Panc1 (cell line): Measurements from ENCODE around the gene RFX1. TPM values are rescaled to one million over a fixed set of nuclear protein-coding genes. Genes with fewer than 3 reads are reported as not detected.
A peak's percentile ranks its signal among the peaks of the same experiment; 100 is the strongest.

Experiments used
- ATAC-seq: fragments of 200-7000 bp; cut with Tn5 transposase; 2 replicates; pipeline ENCODE4 v1.9.1; 2020; ENCODE audit warnings: mild to moderate bottlenecking, moderate library complexity
- BruUV-seq: library from RNA; stranded (reverse); fragments of 400-500 nt; replicated peaks from 2 replicates; lab custom pipeline; 2021; lab: Mats Ljungman, UMichigan
- CTCF ChIA-PET: fragments of 300-600 bp; sonication (Branson Sonifier 250); formaldehyde crosslinking; loops from one replicate; lab custom pipeline; 2022; ENCODE audit warnings: antibody characterized with exemption; lab: Charles Lee
- POLR2A ChIA-PET: fragments of 300-600 bp; sonication (Branson Sonifier 250); formaldehyde crosslinking; loops from one replicate; lab custom pipeline; 2022; ENCODE audit warnings: antibody characterized with exemption; lab: Charles Lee
- DNase-seq: peaks from one replicate; pipeline ENCODE4 v3.0.0-alpha.2; 2010; ENCODE audit warnings: low read depth, low spot score
- H3K27ac ChIP-seq: 2 replicates; pipeline ENCODE4 v1.5.1; 2011; ENCODE audit warnings: mild to moderate bottlenecking, low read length, inconsistent platforms
- H3K27me3 ChIP-seq: fragments of 200-500 bp; sonication (Bioruptor generic); 2 replicates; pipeline ENCODE4 v1.6.0; 2014; ENCODE audit warnings: low read length, inconsistent platforms; ENCODE audit not compliant: control insufficient read depth, insufficient read depth
- H3K36me3 ChIP-seq: fragments of 200-500 bp; sonication (Bioruptor generic); 2 replicates; pipeline ENCODE4 v1.5.1; 2014; ENCODE audit warnings: inconsistent platforms, mild to moderate bottlenecking, low read length, moderate library complexity; ENCODE audit not compliant: control insufficient read depth, insufficient read depth
- H3K4me1 ChIP-seq: 2 replicates; pipeline ENCODE4 v1.5.1; 2011; ENCODE audit warnings: inconsistent platforms, mild to moderate bottlenecking, low read length, moderate library complexity; ENCODE audit not compliant: control insufficient read depth, insufficient read depth
- H3K4me3 ChIP-seq, 2 experiments: 2 replicates each; pipeline ENCODE4 v1.5.1; 2011 to 2012; ENCODE audit warnings: low read depth in 2 of 2, low read length in 2 of 2, mild to moderate bottlenecking in 2 of 2, inconsistent platforms in 1 of 2, moderate library complexity in 1 of 2
- H3K9me3 ChIP-seq: fragments of 200-500 bp; sonication (Bioruptor generic); 2 replicates; pipeline ENCODE4 v1.5.1; 2014; ENCODE audit warnings: low read depth, mild to moderate bottlenecking, inconsistent platforms, low read length, moderate library complexity; ENCODE audit not compliant: control insufficient read depth, insufficient read depth
- CTCF ChIP-seq: fragments of 450-650 bp; IDR thresholded peaks from 2 replicates; pipeline ENCODE4 v1.5.1; 2017; ENCODE audit warnings: mild to moderate bottlenecking
- POLR2AphosphoS5 ChIP-seq: IDR thresholded peaks from 2 replicates; pipeline ENCODE4 v1.6.1; 2012; ENCODE audit warnings: mild to moderate bottlenecking, low read depth, low read length, moderate library complexity
- SIN3A ChIP-seq: IDR thresholded peaks from 2 replicates; pipeline ENCODE4 v1.6.1; 2012; ENCODE audit warnings: low read depth, mild to moderate bottlenecking, low read length, moderate library complexity, borderline replicate concordance; ENCODE audit not compliant: insufficient read depth
- TCF7L2 ChIP-seq: IDR thresholded peaks from 2 replicates; pipeline ENCODE4 v1.6.1; 2011; ENCODE audit warnings: mild to moderate bottlenecking, low read depth, low read length, inconsistent platforms
- in situ Hi-C: cut with HindIII; loops from 2 replicates; pipeline ENCODE4 v1.10.0; 2016; ENCODE audit warnings: low sequenced_read_pairs, low pct_unique_long_range_greater_than_20kb
- intact Hi-C: fragments of 100-400 bp; cut with micrococcal nuclease; formaldehyde crosslinking; loops from one replicate; pipeline ENCODE4 v1.10.0; 2022; ENCODE audit not compliant: unreplicated experiment
- total RNA-seq: library from RNA; stranded (reverse); gene quantifications from one replicate; pipeline ENCODE4 v1.2.1, GENCODE V29; 2021; ENCODE audit not compliant: unreplicated experiment
- TF ChIP-seq, protein P1 (sequence below), 2 experiments: IDR thresholded peaks; 2 replicates each; pipeline ENCODE4 v1.6.1; 2011 to 2012; ENCODE audit warnings: low read depth in 2 of 2, control low read depth in 1 of 2, low read length in 1 of 2, mild to moderate bottlenecking in 1 of 2, moderate library complexity in 1 of 2; ENCODE audit not compliant: insufficient read depth in 1 of 2

RFX1 gene
- total RNA-seq, 1 experiment from 2014 or later, result 15.2 TPM

- ChIA-PET CTCF (no interaction called here), POLR2A (no interaction called here)
- TF ChIP-seq SIN3A, result no peak
- TF ChIP-seq, protein P1, sequence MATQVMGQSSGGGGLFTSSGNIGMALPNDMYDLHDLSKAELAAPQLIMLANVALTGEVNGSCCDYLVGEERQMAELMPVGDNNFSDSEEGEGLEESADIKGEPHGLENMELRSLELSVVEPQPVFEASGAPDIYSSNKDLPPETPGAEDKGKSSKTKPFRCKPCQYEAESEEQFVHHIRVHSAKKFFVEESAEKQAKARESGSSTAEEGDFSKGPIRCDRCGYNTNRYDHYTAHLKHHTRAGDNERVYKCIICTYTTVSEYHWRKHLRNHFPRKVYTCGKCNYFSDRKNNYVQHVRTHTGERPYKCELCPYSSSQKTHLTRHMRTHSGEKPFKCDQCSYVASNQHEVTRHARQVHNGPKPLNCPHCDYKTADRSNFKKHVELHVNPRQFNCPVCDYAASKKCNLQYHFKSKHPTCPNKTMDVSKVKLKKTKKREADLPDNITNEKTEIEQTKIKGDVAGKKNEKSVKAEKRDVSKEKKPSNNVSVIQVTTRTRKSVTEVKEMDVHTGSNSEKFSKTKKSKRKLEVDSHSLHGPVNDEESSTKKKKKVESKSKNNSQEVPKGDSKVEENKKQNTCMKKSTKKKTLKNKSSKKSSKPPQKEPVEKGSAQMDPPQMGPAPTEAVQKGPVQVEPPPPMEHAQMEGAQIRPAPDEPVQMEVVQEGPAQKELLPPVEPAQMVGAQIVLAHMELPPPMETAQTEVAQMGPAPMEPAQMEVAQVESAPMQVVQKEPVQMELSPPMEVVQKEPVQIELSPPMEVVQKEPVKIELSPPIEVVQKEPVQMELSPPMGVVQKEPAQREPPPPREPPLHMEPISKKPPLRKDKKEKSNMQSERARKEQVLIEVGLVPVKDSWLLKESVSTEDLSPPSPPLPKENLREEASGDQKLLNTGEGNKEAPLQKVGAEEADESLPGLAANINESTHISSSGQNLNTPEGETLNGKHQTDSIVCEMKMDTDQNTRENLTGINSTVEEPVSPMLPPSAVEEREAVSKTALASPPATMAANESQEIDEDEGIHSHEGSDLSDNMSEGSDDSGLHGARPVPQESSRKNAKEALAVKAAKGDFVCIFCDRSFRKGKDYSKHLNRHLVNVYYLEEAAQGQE (IDR thresholded peaks at IDR 0.05; ENCODE audit: insufficient read depth in 1 of 2, low read depth in 2 of 2, low read length in 1 of 2), result no peak
- TF ChIP-seq CTCF, result no peak
- no peak for TF ChIP-seq POLR2AphosphoS5
- TF ChIP-seq TCF7L2, result no peak
- ATAC-seq (peak; percentile 90), DNase-seq (no peak)
- Histone ChIP-seq H3K4me3 (no peak overlapping the region), H3K4me1 (no peaks in the 10 kb centered on the region), H3K36me3 (no peaks in the 10 kb centered on the region), H3K9me3 (no peaks in the 10 kb centered on the region), H3K27ac (no peak overlapping the region), H3K27me3 (no peaks in the 10 kb centered on the region)
- in situ Hi-C loops, result no loop called here
- intact Hi-C loops, result no loop called here
- no TSS peak for BruUV-seq
These were observed 85.0 kb downstream of the RFX1 start for GRCh38 chr19:13920940-13921747.

DNA sequence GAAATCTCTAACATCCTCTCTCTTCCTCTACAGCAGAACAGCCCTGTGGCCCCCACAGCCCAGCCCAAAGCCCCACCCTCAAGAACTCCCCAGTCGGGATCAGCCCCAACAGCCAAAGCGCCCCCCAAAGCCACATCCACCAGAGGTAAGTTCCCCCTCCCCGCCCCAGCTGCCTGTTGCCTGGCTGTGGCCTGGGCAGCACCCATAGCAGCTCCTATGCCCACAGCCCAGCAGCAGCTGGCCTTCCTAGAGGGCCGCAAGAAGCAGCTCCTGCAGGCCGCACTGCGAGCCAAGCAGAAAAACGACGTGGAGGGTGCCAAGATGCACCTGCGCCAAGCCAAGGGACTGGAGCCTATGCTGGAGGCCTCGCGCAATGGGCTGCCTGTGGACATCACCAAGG is 85.6 kb downstream of the RFX1 start:
- CTCF ChIA-PET, result no interaction called here
- in situ Hi-C loops, result no loop called here
- POLR2A ChIA-PET, result no interaction called here

More for the DNA sequence above, 85.6 kb downstream of the RFX1 start:
- BruUV-seq, result no TSS peak
- Histone ChIP-seq H3K9me3 (no peaks in the 10 kb centered on the region), H3K4me3 (no peak overlapping the region), H3K27ac (no peak overlapping the region), H3K27me3 (no peaks in the 10 kb centered on the region), H3K36me3 (no peaks in the 10 kb centered on the region), H3K4me1 (no peaks in the 10 kb centered on the region)
- no peak for TF ChIP-seq SIN3A
- TF ChIP-seq TCF7L2, result no peak
- TF ChIP-seq CTCF, result no peak
- no peak for TF ChIP-seq POLR2AphosphoS5
- TF ChIP-seq, protein P1 (IDR thresholded peaks at IDR 0.05; ENCODE audit: insufficient read depth in 1 of 2, low read depth in 2 of 2, low read length in 1 of 2), result no peak
- DNase-seq, result no peak
- ATAC-seq, result no peak
- intact Hi-C loops, result no loop called here
